Ectodermal cell (in vitro differentiated cells): ENCODE results near the gene AGPAT3.

Source experiments
- H3K27ac ChIP-seq: 2 replicates; pipeline ENCODE4 v1.7.0; 2013; ENCODE audit warnings: mild to moderate bottlenecking, low read depth, low read length; ENCODE audit not compliant: insufficient read depth, poor library complexity, severe bottlenecking
- H3K27me3 ChIP-seq: 2 replicates; pipeline ENCODE4 v1.7.0; 2013; ENCODE audit warnings: mild to moderate bottlenecking, low read length; ENCODE audit not compliant: insufficient read depth, control insufficient read depth, poor library complexity, severe bottlenecking
- H3K36me3 ChIP-seq: one replicate; pipeline ENCODE4 v1.7.0; 2013; ENCODE audit warnings: low read length; ENCODE audit not compliant: control insufficient read depth, insufficient read depth
- H3K4me1 ChIP-seq: one replicate; pipeline ENCODE4 v1.7.0; 2013; ENCODE audit warnings: low read length; ENCODE audit not compliant: control insufficient read depth, insufficient read depth
- H3K4me3 ChIP-seq: 2 replicates; pipeline ENCODE4 v1.7.0; 2013; ENCODE audit warnings: low read depth, low read length, control low read depth; ENCODE audit not compliant: insufficient read depth
- H3K9me3 ChIP-seq: 2 replicates; pipeline ENCODE4 v1.7.0; 2013; ENCODE audit warnings: mild to moderate bottlenecking, low read length, moderate library complexity; ENCODE audit not compliant: control insufficient read depth
- WGBS, 2 experiments: methylation state at CpG; one replicate each; pipeline ENCODE4 v1.1.7; 2013; ENCODE audit warnings: missing lambda C conversion rate in 2 of 2; 5-methylcytosine and 5-hydroxymethylcytosine counted together

Gene AGPAT3

GRCh38 chr21:43929217-43929971 is 64.4 kb downstream of the AGPAT3 start:
- Histone ChIP-seq H3K36me3 (no peaks in the 10 kb centered on the region), H3K4me1 (peaks cover 11% of the 10 kb centered on the region), H3K27me3 (no peaks in the 10 kb centered on the region), H3K27ac (peak overlapping the region; percentile 13), H3K4me3 (no peak overlapping the region), H3K9me3 (no peaks in the 10 kb centered on the region)
- WGBS, 2 experiments = 93 to 94% methylated on average over 30 of the region's 30 CpGs

DNA sequence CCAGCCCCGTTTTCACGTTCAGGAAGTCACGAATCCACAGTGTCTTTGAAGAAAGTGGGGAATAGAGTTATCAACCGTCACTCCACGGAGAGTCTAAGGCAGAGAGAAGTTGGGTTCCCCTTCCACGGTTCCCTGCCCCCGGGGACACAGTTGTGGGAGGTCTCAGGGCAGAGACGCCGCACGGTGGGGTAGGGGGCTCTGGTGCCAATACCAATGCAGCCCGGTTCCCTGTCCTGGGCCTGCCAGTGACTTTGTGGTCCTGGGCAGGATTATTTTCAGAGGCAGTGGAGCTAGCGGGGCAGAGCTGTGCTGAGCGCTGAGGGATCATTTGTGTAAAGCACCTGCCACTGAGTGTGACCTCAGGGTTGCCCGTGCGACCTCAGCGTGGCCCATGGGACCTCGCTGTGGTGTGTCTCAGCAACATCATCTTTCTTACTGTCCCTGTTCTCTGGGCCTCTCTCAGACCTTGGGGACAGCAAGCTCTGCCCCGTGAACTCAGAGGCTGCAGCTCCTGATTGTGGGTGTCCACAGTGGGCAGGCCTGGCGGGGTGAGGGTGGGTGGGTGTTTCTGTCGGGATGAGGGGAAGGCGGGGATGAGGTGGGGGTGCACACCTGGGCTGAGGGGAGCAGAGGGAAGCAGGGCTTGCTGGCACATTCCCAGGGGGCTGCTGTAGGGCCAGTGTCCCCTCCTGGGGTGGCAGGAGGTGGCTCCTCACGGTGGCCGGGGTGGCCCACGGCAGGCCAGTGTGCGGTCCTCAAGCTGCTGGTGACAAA is 65.2 kb downstream of the AGPAT3 start:
- Histone ChIP-seq H3K4me1 (peaks cover 5% of the 10 kb centered on the region), H3K9me3 (no peaks in the 10 kb centered on the region), H3K4me3 (no peak overlapping the region), H3K36me3 (no peaks in the 10 kb centered on the region), H3K27me3 (no peaks in the 10 kb centered on the region), H3K27ac (no peak overlapping the region)
- WGBS, 2 experiments = 93 to 94% methylated on average over 25 of the region's 25 CpGs

DNA sequence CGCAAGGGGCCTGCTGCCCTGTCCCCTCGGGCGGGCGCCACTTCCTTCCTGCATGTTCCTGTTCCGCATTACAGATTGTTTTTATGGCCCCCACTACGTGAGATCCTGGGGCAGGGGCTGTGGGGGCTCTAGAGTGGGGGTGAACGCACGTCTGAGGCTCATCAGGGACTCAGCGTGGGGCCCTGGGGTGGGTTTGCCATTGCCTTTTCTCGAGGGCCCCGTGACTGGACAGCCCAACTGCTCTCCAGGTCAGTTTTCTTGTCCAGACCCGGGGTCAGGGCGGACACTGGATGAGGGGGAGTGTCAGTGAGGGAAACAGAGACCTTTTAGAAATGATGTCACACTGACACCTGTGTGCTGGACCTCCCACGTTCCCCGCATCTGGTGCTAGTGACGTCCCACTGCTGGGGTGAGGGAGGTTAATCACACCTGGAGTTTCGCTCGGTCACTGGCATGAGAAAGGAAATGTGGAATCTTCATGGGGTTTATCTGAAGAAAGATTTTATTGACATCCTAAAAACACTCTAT is 65.9 kb downstream of the AGPAT3 start:
- Histone ChIP-seq H3K36me3 (no peaks in the 10 kb centered on the region), H3K9me3 (no peaks in the 10 kb centered on the region), H3K27ac (no peak overlapping the region), H3K4me1 (peaks cover 5% of the 10 kb centered on the region), H3K27me3 (no peaks in the 10 kb centered on the region), H3K4me3 (no peak overlapping the region)
- WGBS, 2 experiments = 92 to 94% methylated on average over 17 to 18 of the region's 18 CpGs

DNA sequence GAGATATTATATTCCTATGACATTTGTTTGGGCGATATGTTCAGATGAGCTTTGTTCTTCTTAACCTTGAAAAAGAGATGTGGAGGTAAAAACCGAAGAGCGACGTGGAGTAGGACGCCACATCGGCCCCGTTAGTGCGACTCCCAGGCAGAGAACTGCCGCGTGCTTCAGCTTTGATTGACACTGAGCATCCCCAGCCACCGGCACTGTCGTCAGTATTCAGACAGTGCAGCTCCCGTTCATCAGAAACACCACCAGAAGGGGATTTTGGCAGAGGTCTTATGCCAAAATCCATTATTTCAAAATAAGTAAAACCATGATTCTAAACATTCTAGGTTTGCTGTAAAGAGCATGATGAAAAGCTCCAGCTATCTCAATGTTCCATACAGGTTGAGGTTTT is 66.5 kb downstream of the AGPAT3 start:
- H3K27me3 ChIP-seq = no peaks in the 10 kb centered on the region
- H3K9me3 ChIP-seq = no peaks in the 10 kb centered on the region
- no peaks in the 10 kb centered on the region for H3K36me3 ChIP-seq
- H3K4me3 ChIP-seq = no peak overlapping the region
- WGBS, 2 experiments = 91 to 92% methylated on average over 13 of the region's 13 CpGs
- no peak overlapping the region for H3K27ac ChIP-seq
- peaks cover 5% of the 10 kb centered on the region for H3K4me1 ChIP-seq

DNA sequence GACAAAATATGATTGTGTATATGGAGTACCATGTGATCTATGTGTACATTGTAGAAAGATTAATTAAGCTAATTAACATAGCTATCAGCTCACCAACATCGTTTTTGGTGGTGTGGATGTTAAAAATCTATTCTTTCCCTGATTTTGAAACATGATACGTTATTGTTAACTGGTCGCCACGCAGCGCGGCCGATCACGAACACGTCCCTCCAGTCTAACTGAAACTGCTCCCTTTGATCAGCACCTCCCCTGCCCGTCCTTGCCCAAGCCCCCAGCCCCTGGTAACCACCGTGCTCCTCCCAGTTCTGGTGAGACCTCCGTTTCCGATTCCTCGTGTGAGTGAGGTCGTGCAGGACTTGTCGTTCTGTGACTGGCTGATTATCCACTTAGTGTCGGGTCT is 67.0 kb downstream of the AGPAT3 start:
- no peaks in the 10 kb centered on the region for H3K9me3 ChIP-seq
- no peak overlapping the region for H3K27ac ChIP-seq
- peaks cover 5% of the 10 kb centered on the region for H3K4me1 ChIP-seq
- H3K36me3 ChIP-seq = no peaks in the 10 kb centered on the region
- no peak overlapping the region for H3K4me3 ChIP-seq
- no peaks in the 10 kb centered on the region for H3K27me3 ChIP-seq
- WGBS, 2 experiments = 93 to 95% methylated on average over 17 of the region's 17 CpGs

DNA sequence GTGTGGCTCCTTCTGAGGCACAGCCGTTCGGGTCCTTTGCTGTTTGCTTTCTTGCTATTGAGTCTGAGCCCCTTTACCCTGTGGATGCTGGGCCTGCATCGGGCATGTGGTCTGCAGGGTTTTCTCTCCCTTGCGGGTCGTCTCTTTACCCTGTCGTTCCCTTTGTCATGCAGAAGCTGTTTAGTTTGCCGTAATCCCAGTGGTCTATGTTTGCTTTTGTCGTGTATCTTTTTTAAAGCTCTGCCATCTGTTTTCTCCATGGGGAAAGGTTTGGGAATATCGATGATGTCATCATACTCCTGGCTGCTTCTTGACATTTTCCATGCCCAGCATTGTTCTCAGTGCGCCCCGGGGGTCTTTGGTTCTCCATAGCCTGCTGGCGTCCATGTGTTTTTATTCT is 68.2 kb downstream of the AGPAT3 start:
- H3K4me1 ChIP-seq = peaks cover 5% of the 10 kb centered on the region
- H3K36me3 ChIP-seq = no peaks in the 10 kb centered on the region
- no peaks in the 10 kb centered on the region for H3K27me3 ChIP-seq
- no peak overlapping the region for H3K27ac ChIP-seq
- 41 to 52% methylated on average over 12 of the region's 12 CpGs for WGBS, 2 experiments
- no peaks in the 10 kb centered on the region for H3K9me3 ChIP-seq
- no peak overlapping the region for H3K4me3 ChIP-seq

DNA sequence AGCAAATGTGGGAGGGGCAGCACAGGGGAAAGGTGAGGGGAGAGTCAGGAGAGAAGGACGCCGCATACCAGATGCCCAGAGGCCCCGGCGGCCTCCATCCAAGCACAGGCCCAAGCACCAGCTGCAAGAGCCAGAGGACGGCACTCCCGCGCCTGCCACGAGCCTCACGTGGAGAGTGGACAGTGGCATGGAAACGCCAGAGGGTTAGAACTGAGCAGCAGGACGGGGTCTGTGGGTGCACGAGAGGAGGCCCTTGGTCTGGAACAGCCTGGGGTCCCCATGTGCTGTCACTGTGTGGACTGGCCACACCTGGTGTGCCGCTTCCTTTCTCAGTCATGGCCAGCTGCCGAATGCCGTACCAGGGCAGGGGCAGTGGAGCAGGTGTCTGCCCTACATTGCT is 68.7 kb downstream of the AGPAT3 start:
- H3K4me1 ChIP-seq = peaks cover 5% of the 10 kb centered on the region
- H3K4me3 ChIP-seq = no peak overlapping the region
- H3K9me3 ChIP-seq = no peaks in the 10 kb centered on the region
- H3K27me3 ChIP-seq = no peaks in the 10 kb centered on the region
- 94 to 95% methylated on average over 15 of the region's 15 CpGs for WGBS, 2 experiments
- H3K36me3 ChIP-seq = no peaks in the 10 kb centered on the region
- H3K27ac ChIP-seq = no peak overlapping the region

DNA sequence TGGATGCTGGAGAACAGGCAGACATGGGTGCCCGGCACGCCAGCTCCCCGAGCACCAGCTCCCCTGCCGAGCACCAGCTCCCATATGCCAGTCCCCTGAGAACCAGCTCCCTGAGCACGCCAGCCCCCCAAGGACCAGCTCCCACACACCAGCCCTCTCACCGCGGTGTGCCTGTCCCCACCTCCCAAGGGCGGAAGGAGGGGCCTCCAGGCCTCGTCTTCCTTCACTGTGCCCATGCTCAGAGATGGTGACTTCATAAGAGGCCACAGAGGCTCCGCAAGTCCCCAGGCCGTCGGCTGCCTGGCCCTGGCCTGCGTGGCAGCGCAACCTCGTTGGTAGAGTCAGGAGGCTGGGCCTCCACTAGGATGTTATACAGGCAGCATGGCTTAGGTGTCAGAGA is 69.1 kb downstream of the AGPAT3 start:
- no peak overlapping the region for H3K27ac ChIP-seq
- 94 to 95% methylated on average over 15 of the region's 15 CpGs for WGBS, 2 experiments
- no peaks in the 10 kb centered on the region for H3K27me3 ChIP-seq
- no peaks in the 10 kb centered on the region for H3K9me3 ChIP-seq
- no peaks in the 10 kb centered on the region for H3K36me3 ChIP-seq
- peaks cover 5% of the 10 kb centered on the region for H3K4me1 ChIP-seq
- no peak overlapping the region for H3K4me3 ChIP-seq

- Histone ChIP-seq H3K36me3 (no peaks in the 10 kb centered on the region), H3K4me1 (peaks cover 5% of the 10 kb centered on the region), H3K9me3 (no peaks in the 10 kb centered on the region), H3K27ac (no peak overlapping the region), H3K27me3 (no peaks in the 10 kb centered on the region), H3K4me3 (no peak overlapping the region)
- WGBS, 2 experiments = 92 to 93% methylated on average over 41 of the region's 41 CpGs
These were observed 70.0 kb downstream of the AGPAT3 start for GRCh38 chr21:43934716-43935705.
